ENCODE measurements around the gene NRARP. TPM values are rescaled to one million over a fixed set of nuclear protein-coding genes. Genes with fewer than 3 reads are reported as not detected.

The NRARP gene
- total and polyA plus RNA-seq, 2 of the 13 experiments (the other 11 are each of a cell fraction or from before 2014, with no cell fraction given), result 0.22 to 0.46 TPM

DNA sequence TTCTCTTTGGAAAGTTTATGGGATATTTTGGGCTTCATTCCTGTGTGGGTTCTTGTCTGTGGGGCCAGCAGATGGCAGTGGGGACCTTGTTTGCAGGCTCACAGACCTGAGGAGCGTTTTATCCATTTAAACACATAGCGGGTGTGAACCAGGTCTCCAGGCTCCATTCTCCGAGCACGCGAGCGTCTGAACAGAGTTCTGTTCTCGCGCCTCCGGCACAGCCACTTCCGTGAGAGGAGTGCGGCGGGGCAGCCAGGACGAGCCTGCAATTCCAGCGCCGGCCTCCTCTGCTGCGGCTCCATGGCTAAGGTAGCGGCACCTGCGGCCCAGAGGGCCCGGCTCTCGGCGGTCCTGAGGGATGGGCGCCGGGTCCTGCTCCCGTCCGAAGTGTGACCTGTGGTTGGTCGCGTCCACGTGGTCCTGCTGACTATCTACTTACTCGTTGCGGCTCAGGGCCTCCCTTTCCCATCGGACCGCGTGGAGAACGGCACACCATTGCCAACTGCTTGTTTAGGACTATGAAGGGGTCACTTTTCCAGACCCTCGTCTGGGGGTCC lies 7.3 kb downstream of the NRARP start (continued):
- TF ChIP-seq, protein P1, sequence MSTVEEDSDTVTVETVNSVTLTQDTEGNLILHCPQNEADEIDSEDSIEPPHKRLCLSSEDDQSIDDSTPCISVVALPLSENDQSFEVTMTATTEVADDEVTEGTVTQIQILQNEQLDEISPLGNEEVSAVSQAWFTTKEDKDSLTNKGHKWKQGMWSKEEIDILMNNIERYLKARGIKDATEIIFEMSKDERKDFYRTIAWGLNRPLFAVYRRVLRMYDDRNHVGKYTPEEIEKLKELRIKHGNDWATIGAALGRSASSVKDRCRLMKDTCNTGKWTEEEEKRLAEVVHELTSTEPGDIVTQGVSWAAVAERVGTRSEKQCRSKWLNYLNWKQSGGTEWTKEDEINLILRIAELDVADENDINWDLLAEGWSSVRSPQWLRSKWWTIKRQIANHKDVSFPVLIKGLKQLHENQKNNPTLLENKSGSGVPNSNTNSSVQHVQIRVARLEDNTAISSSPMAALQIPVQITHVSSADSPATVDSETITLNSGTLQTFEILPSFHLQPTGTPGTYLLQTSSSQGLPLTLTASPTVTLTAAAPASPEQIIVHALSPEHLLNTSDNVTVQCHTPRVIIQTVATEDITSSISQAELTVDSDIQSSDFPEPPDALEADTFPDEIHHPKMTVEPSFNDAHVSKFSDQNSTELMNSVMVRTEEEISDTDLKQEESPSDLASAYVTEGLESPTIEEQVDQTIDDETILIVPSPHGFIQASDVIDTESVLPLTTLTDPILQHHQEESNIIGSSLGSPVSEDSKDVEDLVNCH (CRISPR knock-in tag; IDR thresholded peaks at IDR 0.05), result no peak; the same call in 1 of the 2 replicates
- TF ChIP-seq MAFF (IDR thresholded peaks at IDR 0.05; ENCODE audit: low read depth, low read length) (no peak), ZNF33B (CRISPR knock-in tag; IDR thresholded peaks at IDR 0.05) (no peak), KMT2A (CRISPR knock-in tag; IDR thresholded peaks at IDR 0.05) (no peak), KAT2B (IDR thresholded peaks at IDR 0.05; ENCODE audit: borderline replicate concordance, low read depth, low read length) (no peak), JARID2 (CRISPR knock-in tag; IDR thresholded peaks at IDR 0.05; ENCODE audit: insufficient replicate concordance) (no peak), ZNF557 (CRISPR knock-in tag; IDR thresholded peaks at IDR 0.05) (no peak), MIXL1 (CRISPR knock-in tag; IDR thresholded peaks at IDR 0.05) (no peak), RARG (CRISPR knock-in tag; IDR thresholded peaks at IDR 0.05; ENCODE audit: low read depth) (no peak), ARID2 (CRISPR knock-in tag; IDR thresholded peaks at IDR 0.05; ENCODE audit: borderline replicate concordance) (no peak), ARHGAP35 (CRISPR knock-in tag; IDR thresholded peaks at IDR 0.05; ENCODE audit: borderline replicate concordance) (no peak)
- TF ChIP-seq, protein P2, sequence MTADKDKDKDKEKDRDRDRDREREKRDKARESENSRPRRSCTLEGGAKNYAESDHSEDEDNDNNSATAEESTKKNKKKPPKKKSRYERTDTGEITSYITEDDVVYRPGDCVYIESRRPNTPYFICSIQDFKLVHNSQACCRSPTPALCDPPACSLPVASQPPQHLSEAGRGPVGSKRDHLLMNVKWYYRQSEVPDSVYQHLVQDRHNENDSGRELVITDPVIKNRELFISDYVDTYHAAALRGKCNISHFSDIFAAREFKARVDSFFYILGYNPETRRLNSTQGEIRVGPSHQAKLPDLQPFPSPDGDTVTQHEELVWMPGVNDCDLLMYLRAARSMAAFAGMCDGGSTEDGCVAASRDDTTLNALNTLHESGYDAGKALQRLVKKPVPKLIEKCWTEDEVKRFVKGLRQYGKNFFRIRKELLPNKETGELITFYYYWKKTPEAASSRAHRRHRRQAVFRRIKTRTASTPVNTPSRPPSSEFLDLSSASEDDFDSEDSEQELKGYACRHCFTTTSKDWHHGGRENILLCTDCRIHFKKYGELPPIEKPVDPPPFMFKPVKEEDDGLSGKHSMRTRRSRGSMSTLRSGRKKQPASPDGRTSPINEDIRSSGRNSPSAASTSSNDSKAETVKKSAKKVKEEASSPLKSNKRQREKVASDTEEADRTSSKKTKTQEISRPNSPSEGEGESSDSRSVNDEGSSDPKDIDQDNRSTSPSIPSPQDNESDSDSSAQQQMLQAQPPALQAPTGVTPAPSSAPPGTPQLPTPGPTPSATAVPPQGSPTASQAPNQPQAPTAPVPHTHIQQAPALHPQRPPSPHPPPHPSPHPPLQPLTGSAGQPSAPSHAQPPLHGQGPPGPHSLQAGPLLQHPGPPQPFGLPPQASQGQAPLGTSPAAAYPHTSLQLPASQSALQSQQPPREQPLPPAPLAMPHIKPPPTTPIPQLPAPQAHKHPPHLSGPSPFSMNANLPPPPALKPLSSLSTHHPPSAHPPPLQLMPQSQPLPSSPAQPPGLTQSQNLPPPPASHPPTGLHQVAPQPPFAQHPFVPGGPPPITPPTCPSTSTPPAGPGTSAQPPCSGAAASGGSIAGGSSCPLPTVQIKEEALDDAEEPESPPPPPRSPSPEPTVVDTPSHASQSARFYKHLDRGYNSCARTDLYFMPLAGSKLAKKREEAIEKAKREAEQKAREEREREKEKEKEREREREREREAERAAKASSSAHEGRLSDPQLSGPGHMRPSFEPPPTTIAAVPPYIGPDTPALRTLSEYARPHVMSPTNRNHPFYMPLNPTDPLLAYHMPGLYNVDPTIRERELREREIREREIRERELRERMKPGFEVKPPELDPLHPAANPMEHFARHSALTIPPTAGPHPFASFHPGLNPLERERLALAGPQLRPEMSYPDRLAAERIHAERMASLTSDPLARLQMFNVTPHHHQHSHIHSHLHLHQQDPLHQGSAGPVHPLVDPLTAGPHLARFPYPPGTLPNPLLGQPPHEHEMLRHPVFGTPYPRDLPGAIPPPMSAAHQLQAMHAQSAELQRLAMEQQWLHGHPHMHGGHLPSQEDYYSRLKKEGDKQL (CRISPR knock-in tag; IDR thresholded peaks at IDR 0.05; ENCODE audit: low read depth), result no peak
- TF ChIP-seq, protein P3, sequence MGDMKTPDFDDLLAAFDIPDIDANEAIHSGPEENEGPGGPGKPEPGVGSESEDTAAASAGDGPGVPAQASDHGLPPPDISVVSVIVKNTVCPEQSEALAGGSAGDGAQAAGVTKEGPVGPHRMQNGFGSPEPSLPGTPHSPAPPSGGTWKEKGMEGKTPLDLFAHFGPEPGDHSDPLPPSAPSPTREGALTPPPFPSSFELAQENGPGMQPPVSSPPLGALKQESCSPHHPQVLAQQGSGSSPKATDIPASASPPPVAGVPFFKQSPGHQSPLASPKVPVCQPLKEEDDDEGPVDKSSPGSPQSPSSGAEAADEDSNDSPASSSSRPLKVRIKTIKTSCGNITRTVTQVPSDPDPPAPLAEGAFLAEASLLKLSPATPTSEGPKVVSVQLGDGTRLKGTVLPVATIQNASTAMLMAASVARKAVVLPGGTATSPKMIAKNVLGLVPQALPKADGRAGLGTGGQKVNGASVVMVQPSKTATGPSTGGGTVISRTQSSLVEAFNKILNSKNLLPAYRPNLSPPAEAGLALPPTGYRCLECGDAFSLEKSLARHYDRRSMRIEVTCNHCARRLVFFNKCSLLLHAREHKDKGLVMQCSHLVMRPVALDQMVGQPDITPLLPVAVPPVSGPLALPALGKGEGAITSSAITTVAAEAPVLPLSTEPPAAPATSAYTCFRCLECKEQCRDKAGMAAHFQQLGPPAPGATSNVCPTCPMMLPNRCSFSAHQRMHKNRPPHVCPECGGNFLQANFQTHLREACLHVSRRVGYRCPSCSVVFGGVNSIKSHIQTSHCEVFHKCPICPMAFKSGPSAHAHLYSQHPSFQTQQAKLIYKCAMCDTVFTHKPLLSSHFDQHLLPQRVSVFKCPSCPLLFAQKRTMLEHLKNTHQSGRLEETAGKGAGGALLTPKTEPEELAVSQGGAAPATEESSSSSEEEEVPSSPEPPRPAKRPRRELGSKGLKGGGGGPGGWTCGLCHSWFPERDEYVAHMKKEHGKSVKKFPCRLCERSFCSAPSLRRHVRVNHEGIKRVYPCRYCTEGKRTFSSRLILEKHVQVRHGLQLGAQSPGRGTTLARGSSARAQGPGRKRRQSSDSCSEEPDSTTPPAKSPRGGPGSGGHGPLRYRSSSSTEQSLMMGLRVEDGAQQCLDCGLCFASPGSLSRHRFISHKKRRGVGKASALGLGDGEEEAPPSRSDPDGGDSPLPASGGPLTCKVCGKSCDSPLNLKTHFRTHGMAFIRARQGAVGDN (CRISPR knock-in tag; IDR thresholded peaks at IDR 0.05), result peak; percentile 85
